ENCODE measurements around the gene CACNA2D1.

Gene CACNA2D1

GRCh38 chr7:82318786-82319185, 124.8 kb downstream of the CACNA2D1 start:
- TF ChIP-seq TAF1 (IDR thresholded peaks at IDR 0.05; ENCODE audit: borderline replicate concordance, insufficient read depth, low read length): no peak
- no peak for TF ChIP-seq POLR2AphosphoS5 (IDR thresholded peaks at IDR 0.05; ENCODE audit: low read depth, low read length)
- TF ChIP-seq REST (IDR thresholded peaks at IDR 0.05; ENCODE audit: insufficient read depth in 1 of 2, low read depth in 2 of 2, low read length in 2 of 2): no peak
- no peak for TF ChIP-seq SIN3A (IDR thresholded peaks at IDR 0.05; ENCODE audit: borderline replicate concordance, insufficient read depth, low read length)
- no peak for TF ChIP-seq FOXP2 (optimal IDR thresholded peaks at IDR 0.05; ENCODE audit: borderline replicate concordance, extremely low read depth, extremely low read length, insufficient read depth)

- TF ChIP-seq FOXP2 (optimal IDR thresholded peaks at IDR 0.05; ENCODE audit: borderline replicate concordance, extremely low read depth, extremely low read length, insufficient read depth) (no peak), TAF1 (IDR thresholded peaks at IDR 0.05; ENCODE audit: borderline replicate concordance, insufficient read depth, low read length) (no peak), SIN3A (IDR thresholded peaks at IDR 0.05; ENCODE audit: borderline replicate concordance, insufficient read depth, low read length) (no peak), REST (IDR thresholded peaks at IDR 0.05; ENCODE audit: insufficient read depth in 1 of 2, low read depth in 2 of 2, low read length in 2 of 2) (no peak), POLR2AphosphoS5 (IDR thresholded peaks at IDR 0.05; ENCODE audit: low read depth, low read length) (no peak)
These were observed 125.8 kb downstream of the CACNA2D1 start for GRCh38 chr7:82317760-82318159.

- TF ChIP-seq REST (IDR thresholded peaks at IDR 0.05; ENCODE audit: insufficient read depth in 1 of 2, low read depth in 2 of 2, low read length in 2 of 2): no peak
- no peak for TF ChIP-seq POLR2AphosphoS5 (IDR thresholded peaks at IDR 0.05; ENCODE audit: low read depth, low read length)
- TF ChIP-seq FOXP2 (optimal IDR thresholded peaks at IDR 0.05; ENCODE audit: borderline replicate concordance, extremely low read depth, extremely low read length, insufficient read depth): no peak
- TF ChIP-seq SIN3A (IDR thresholded peaks at IDR 0.05; ENCODE audit: borderline replicate concordance, insufficient read depth, low read length): no peak
- TF ChIP-seq TAF1 (IDR thresholded peaks at IDR 0.05; ENCODE audit: borderline replicate concordance, insufficient read depth, low read length): no peak
These were observed 126.3 kb downstream of the CACNA2D1 start for GRCh38 chr7:82317257-82317721.

GRCh38 chr7:82313269-82313668, 130.3 kb downstream of the CACNA2D1 start:
- TF ChIP-seq SIN3A (IDR thresholded peaks at IDR 0.05; ENCODE audit: borderline replicate concordance, insufficient read depth, low read length): no peak
- TF ChIP-seq TAF1 (IDR thresholded peaks at IDR 0.05; ENCODE audit: borderline replicate concordance, insufficient read depth, low read length): no peak
- TF ChIP-seq REST (IDR thresholded peaks at IDR 0.05; ENCODE audit: insufficient read depth in 1 of 2, low read depth in 2 of 2, low read length in 2 of 2): no peak
- TF ChIP-seq FOXP2 (optimal IDR thresholded peaks at IDR 0.05; ENCODE audit: borderline replicate concordance, extremely low read depth, extremely low read length, insufficient read depth): no peak
- TF ChIP-seq POLR2AphosphoS5 (IDR thresholded peaks at IDR 0.05; ENCODE audit: low read depth, low read length): no peak

GRCh38 chr7:82312646-82313045, 130.9 kb downstream of the CACNA2D1 start:
- TF ChIP-seq REST (IDR thresholded peaks at IDR 0.05; ENCODE audit: insufficient read depth in 1 of 2, low read depth in 2 of 2, low read length in 2 of 2): no peak
- TF ChIP-seq SIN3A (IDR thresholded peaks at IDR 0.05; ENCODE audit: borderline replicate concordance, insufficient read depth, low read length): no peak
- TF ChIP-seq TAF1 (IDR thresholded peaks at IDR 0.05; ENCODE audit: borderline replicate concordance, insufficient read depth, low read length): no peak
- no peak for TF ChIP-seq POLR2AphosphoS5 (IDR thresholded peaks at IDR 0.05; ENCODE audit: low read depth, low read length)
- no peak for TF ChIP-seq FOXP2 (optimal IDR thresholded peaks at IDR 0.05; ENCODE audit: borderline replicate concordance, extremely low read depth, extremely low read length, insufficient read depth)
